ENCODE measurements around the gene GNB5.
"Not testable (repeated sequence)": the region's sequence is repeated elsewhere in the genome, so short reads cannot be mapped to it uniquely, and the experiment has no call there.

Gene GNB5

GRCh38 chr15:52206446-52206845 lies 15.3 kb upstream of the GNB5 start:
- DNase-seq: no peak

- DNase-seq: no peak
Measured at GRCh38 chr15:52204657-52205056, 13.5 kb upstream of the GNB5 start.

- DNase-seq: no peak
Measured at GRCh38 chr15:52200831-52201365, 9.7 kb upstream of the GNB5 start.

GRCh38 chr15:52199271-52199670 lies 8.1 kb upstream of the GNB5 start:
- no peak for DNase-seq

GRCh38 chr15:52196891-52197290 lies 5.7 kb upstream of the GNB5 start:
- no peak for DNase-seq

GRCh38 chr15:52193791-52194190 lies 2.6 kb upstream of the GNB5 start:
- no peak for DNase-seq

GRCh38 chr15:52193321-52193720 lies 2.1 kb upstream of the GNB5 start:
- DNase-seq: no peak

GRCh38 chr15:52186651-52187486 lies 4.3 kb downstream of the GNB5 start:
- DNase-seq: no peak

GRCh38 chr15:52185151-52185561 lies 6.0 kb downstream of the GNB5 start:
- no peak for DNase-seq

GRCh38 chr15:52184721-52185120 lies 6.5 kb downstream of the GNB5 start:
- DNase-seq: no peak

- DNase-seq: peak; percentile 37
Measured at GRCh38 chr15:52183562-52184173, 7.5 kb downstream of the GNB5 start.

GRCh38 chr15:52181938-52182780 lies 9.0 kb downstream of the GNB5 start:
- no peak for DNase-seq

GRCh38 chr15:52180851-52181450 lies 10.2 kb downstream of the GNB5 start:
- DNase-seq: no peak

- peak; percentile 26 for DNase-seq
Measured at GRCh38 chr15:52180196-52180835, 10.9 kb downstream of the GNB5 start.

- DNase-seq: peak; percentile 80
Measured at GRCh38 chr15:52179278-52180195, 11.7 kb downstream of the GNB5 start.

- DNase-seq: no peak
Measured at GRCh38 chr15:52178765-52179164, 12.4 kb downstream of the GNB5 start.

- no peak for DNase-seq
Measured at GRCh38 chr15:52172869-52173268, 18.3 kb downstream of the GNB5 start.

GRCh38 chr15:52171807-52172206 lies 19.4 kb downstream of the GNB5 start:
- no peak for DNase-seq

- DNase-seq: peak; percentile 46
Measured at GRCh38 chr15:52171386-52171785, 19.8 kb downstream of the GNB5 start.

- not testable (repeated sequence) for DNase-seq
Measured at GRCh38 chr15:52170199-52170598, 21.0 kb downstream of the GNB5 start.

- DNase-seq: not testable (repeated sequence)
Measured at GRCh38 chr15:52165494-52166131, 25.6 kb downstream of the GNB5 start.
